GM19438 (cell line): ENCODE measurements around the gene ROMO1.

Experiments used
- ATAC-seq: cut with Tn5 transposase; IDR thresholded peaks from one replicate; pipeline ENCODE4 v1.9.1; 2021; ENCODE audit warnings: low read depth; ENCODE audit not compliant: unreplicated experiment

ROMO1 gene

GRCh38 chr20:35729283-35729807, 30.1 kb downstream of the ROMO1 start:
- ATAC-seq = no peak

GRCh38 chr20:35729836-35730582, 30.8 kb downstream of the ROMO1 start:
- no peak for ATAC-seq

- ATAC-seq = no peak
Observed at GRCh38 chr20:35730583-35731468, 31.6 kb downstream of the ROMO1 start.

GRCh38 chr20:35731469-35731788, 32.2 kb downstream of the ROMO1 start:
- ATAC-seq = no peak

GRCh38 chr20:35731862-35732643, 32.8 kb downstream of the ROMO1 start:
- no peak for ATAC-seq

GRCh38 chr20:35732644-35732982, 33.4 kb downstream of the ROMO1 start:
- ATAC-seq = no peak

GRCh38 chr20:35734374-35734773, 35.2 kb downstream of the ROMO1 start:
- no peak for ATAC-seq

- no peak for ATAC-seq
Observed at GRCh38 chr20:35734777-35735649, 35.8 kb downstream of the ROMO1 start.

- ATAC-seq = no peak
Observed at GRCh38 chr20:35735826-35736470, 36.7 kb downstream of the ROMO1 start.

- no peak for ATAC-seq
Observed at GRCh38 chr20:35737865-35738333, 38.7 kb downstream of the ROMO1 start.

- ATAC-seq = no peak
Observed at GRCh38 chr20:35738410-35739179, 39.4 kb downstream of the ROMO1 start.

GRCh38 chr20:35739294-35740163, 40.3 kb downstream of the ROMO1 start:
- ATAC-seq = no peak

- ATAC-seq = peak; percentile 73
Observed at GRCh38 chr20:35741892-35742740, 42.9 kb downstream of the ROMO1 start, which contains the start of gene RBM39. TSS of gene RBM39 (minus strand) at chr20:35742260. CDS start at chr20:35740874, 1,386 bp downstream.

GRCh38 chr20:35742741-35743523, 43.7 kb downstream of the ROMO1 start:
- no peak for ATAC-seq

GRCh38 chr20:35743693-35744491, 44.7 kb downstream of the ROMO1 start:
- no peak for ATAC-seq
